HCT116 (cell line): ENCODE measurements around the gene FLACC1.

Source experiments
- CEBPB ChIP-seq: IDR thresholded peaks from 2 replicates; pipeline ENCODE4 v1.6.1; 2012; ENCODE audit warnings: low read depth
- CTCF ChIP-seq, 3 experiments: fragments of 200-600 bp in 1 of 3; sonication (generic) in 1 of 3; IDR thresholded peaks in 2 of 3; conservative IDR thresholded peaks in 1 of 3; 2 replicates each; pipeline ENCODE4 v1.5.1; 2012 to 2017; ENCODE audit warnings: low read depth in 2 of 3, low read length in 2 of 3, antibody characterized with exemption in 1 of 3, borderline replicate concordance in 1 of 3, control low read depth in 1 of 3, mild to moderate bottlenecking in 1 of 3, mixed read lengths in 1 of 3, mixed run types in 1 of 3, moderate library complexity in 1 of 3; ENCODE audit not compliant: insufficient read depth in 1 of 3
- EGR1 ChIP-seq: IDR thresholded peaks from 2 replicates; pipeline ENCODE4 v1.6.1; 2012; ENCODE audit warnings: low read depth
- ELF1 ChIP-seq: IDR thresholded peaks from 2 replicates; pipeline ENCODE4 v1.6.1; 2012; ENCODE audit warnings: low read depth, borderline replicate concordance
- EZH2 ChIP-seq: fragments of 200-600 bp; sonication (generic); IDR thresholded peaks from 2 replicates; pipeline ENCODE4 v1.6.1; 2017; ENCODE audit warnings: antibody characterized with exemption, mixed run types
- EZH2phosphoT487 ChIP-seq: fragments of 200-600 bp; IDR thresholded peaks from 2 replicates; pipeline ENCODE4 v1.6.1; 2018; ENCODE audit warnings: antibody characterized with exemption, borderline replicate concordance
- POLR2A ChIP-seq: IDR thresholded peaks from 2 replicates; pipeline ENCODE4 v1.7.0; 2011; ENCODE audit warnings: borderline replicate concordance; ENCODE audit not compliant: insufficient read depth, insufficient read length; ENCODE audit errors: extremely low read depth
- POLR2AphosphoS5 ChIP-seq: IDR thresholded peaks from 2 replicates; pipeline ENCODE4 v1.6.1; 2011; ENCODE audit warnings: mild to moderate bottlenecking, low read depth, low read length, moderate library complexity
- REST ChIP-seq: IDR thresholded peaks from 2 replicates; pipeline ENCODE4 v1.6.1; 2012; ENCODE audit warnings: low read depth
- TCF7L2 ChIP-seq: IDR thresholded peaks from 2 replicates; pipeline ENCODE4 v1.7.0; 2011; ENCODE audit warnings: borderline replicate concordance, inconsistent platforms; ENCODE audit not compliant: insufficient read depth, insufficient read length; ENCODE audit errors: extremely low read depth
- ZNF274 ChIP-seq: fragments of 200-500 bp; sonication (Bioruptor generic); IDR thresholded peaks from 2 replicates; pipeline ENCODE4 v1.6.1; 2014; ENCODE audit warnings: mild to moderate bottlenecking, low read depth, low read length, inconsistent platforms
- TF ChIP-seq, protein P1 (sequence below): IDR thresholded peaks from 2 replicates; pipeline ENCODE4 v1.6.1; 2011; ENCODE audit warnings: mild to moderate bottlenecking, low read length, moderate library complexity; ENCODE audit not compliant: insufficient replicate concordance; ENCODE audit errors: extremely low read depth
- TF ChIP-seq, protein P2 (sequence below): IDR thresholded peaks from 2 replicates; pipeline ENCODE4 v1.6.1; 2012

- TF ChIP-seq CTCF (IDR thresholded peaks at IDR 0.05 in 2 of 3, conservative IDR thresholded peaks at IDR 0.05 in 1 of 3; ENCODE audit: borderline replicate concordance in 1 of 3, insufficient read depth in 1 of 3, low read depth in 2 of 3, low read length in 2 of 3): no peak
- TF ChIP-seq ELF1: no peak
- no peak for TF ChIP-seq POLR2AphosphoS5
- TF ChIP-seq CEBPB: no peak
- TF ChIP-seq, protein P1, sequence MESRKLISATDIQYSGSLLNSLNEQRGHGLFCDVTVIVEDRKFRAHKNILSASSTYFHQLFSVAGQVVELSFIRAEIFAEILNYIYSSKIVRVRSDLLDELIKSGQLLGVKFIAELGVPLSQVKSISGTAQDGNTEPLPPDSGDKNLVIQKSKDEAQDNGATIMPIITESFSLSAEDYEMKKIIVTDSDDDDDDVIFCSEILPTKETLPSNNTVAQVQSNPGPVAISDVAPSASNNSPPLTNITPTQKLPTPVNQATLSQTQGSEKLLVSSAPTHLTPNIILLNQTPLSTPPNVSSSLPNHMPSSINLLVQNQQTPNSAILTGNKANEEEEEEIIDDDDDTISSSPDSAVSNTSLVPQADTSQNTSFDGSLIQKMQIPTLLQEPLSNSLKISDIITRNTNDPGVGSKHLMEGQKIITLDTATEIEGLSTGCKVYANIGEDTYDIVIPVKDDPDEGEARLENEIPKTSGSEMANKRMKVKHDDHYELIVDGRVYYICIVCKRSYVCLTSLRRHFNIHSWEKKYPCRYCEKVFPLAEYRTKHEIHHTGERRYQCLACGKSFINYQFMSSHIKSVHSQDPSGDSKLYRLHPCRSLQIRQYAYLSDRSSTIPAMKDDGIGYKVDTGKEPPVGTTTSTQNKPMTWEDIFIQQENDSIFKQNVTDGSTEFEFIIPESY: no peak
- no peak for TF ChIP-seq POLR2A
- no peak for TF ChIP-seq TCF7L2
- TF ChIP-seq ZNF274: no peak
- TF ChIP-seq, protein P2, sequence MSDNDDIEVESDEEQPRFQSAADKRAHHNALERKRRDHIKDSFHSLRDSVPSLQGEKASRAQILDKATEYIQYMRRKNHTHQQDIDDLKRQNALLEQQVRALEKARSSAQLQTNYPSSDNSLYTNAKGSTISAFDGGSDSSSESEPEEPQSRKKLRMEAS: no peak
- no peak for TF ChIP-seq EZH2phosphoT487
- TF ChIP-seq REST: no peak
- no peak for TF ChIP-seq EGR1
- TF ChIP-seq EZH2: no peak
Measured at GRCh38 chr2:201404699-201405280, 47.6 kb upstream of the FLACC1 start.
